ENCODE results near the gene SLC25A22.

The SLC25A22 gene

DNA sequence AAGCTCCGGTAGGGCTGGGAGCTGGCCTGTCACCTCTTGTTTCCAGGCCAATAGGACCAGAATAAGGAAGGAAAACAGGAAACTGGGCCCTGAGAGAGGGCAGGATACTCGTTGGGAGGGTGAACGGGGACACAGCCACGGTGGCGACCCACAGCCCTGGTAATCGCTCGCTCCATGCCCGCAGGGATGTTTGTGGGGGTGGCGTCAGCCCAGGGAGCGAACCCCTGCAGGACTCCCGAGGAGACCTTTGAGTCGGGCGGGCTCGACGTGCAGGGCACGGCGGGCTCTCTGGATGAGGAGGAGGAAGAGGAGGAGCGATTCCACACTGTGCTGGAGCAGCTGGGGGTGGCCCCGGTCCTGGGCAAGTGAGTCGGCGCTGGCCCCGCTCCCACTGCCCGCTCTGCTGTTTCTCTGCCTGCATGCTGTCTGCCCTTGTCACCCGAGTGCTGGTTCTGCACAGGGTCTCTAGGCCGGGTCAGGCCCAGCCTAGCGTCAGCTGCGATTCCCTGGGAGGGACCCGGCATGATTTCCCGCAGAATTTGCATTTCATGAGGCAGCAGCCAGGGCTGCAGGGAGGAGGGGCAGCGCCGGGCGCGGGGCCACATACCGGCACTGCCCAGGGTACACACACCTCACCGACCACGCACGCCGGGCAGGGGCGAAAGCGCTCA lies 31.2 kb upstream of the SLC25A22 start:
- 0 out of 2 replicates have a peak, but pooled peaks have one; percentile 73 for TF ChIP-seq EZH2phosphoT487 (conservative IDR thresholded peaks at IDR 0.05; ENCODE audit: low read length)
- TF ChIP-seq, protein P1, sequence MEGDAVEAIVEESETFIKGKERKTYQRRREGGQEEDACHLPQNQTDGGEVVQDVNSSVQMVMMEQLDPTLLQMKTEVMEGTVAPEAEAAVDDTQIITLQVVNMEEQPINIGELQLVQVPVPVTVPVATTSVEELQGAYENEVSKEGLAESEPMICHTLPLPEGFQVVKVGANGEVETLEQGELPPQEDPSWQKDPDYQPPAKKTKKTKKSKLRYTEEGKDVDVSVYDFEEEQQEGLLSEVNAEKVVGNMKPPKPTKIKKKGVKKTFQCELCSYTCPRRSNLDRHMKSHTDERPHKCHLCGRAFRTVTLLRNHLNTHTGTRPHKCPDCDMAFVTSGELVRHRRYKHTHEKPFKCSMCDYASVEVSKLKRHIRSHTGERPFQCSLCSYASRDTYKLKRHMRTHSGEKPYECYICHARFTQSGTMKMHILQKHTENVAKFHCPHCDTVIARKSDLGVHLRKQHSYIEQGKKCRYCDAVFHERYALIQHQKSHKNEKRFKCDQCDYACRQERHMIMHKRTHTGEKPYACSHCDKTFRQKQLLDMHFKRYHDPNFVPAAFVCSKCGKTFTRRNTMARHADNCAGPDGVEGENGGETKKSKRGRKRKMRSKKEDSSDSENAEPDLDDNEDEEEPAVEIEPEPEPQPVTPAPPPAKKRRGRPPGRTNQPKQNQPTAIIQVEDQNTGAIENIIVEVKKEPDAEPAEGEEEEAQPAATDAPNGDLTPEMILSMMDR (IDR thresholded peaks at IDR 0.05; ENCODE audit: insufficient read depth, low read length, poor library complexity, severe bottlenecking) = no peak
- Histone ChIP-seq H4K20me1 (ENCODE audit: low read depth, low read length) (no peaks in the 10 kb centered on the region), H3K27me3 (ENCODE audit: low read length) (no peaks in the 10 kb centered on the region), H3K4me3 (ENCODE audit: insufficient read depth, low read length, poor library complexity, severe bottlenecking) (no peak overlapping the region), H3K4me2 (ENCODE audit: low read depth, low read length, poor library complexity, severe bottlenecking) (peak overlapping the region; percentile 50), H3K9me3 (ENCODE audit: insufficient read depth, low read length) (no peaks in the 10 kb centered on the region), H3K27ac (ENCODE audit: low read depth, low read length) (no peak overlapping the region), H2AFZ (ENCODE audit: low read depth, low read length, severe bottlenecking) (no peak overlapping the region), H3K9ac (ENCODE audit: low read length) (peak overlapping the region; percentile 1; the same call in 1 of the 2 replicates), H3K36me3 (ENCODE audit: low read length) (no peaks in the 10 kb centered on the region), H3K9me2 (replicated peaks; ENCODE audit: insufficient read depth, low read length) (no peaks in the 10 kb centered on the region), H3F3A (ENCODE audit: insufficient read depth) (no peaks in the 10 kb centered on the region), H3K79me2 (ENCODE audit: insufficient read depth, low read length) (no peaks in the 10 kb centered on the region)

DNA sequence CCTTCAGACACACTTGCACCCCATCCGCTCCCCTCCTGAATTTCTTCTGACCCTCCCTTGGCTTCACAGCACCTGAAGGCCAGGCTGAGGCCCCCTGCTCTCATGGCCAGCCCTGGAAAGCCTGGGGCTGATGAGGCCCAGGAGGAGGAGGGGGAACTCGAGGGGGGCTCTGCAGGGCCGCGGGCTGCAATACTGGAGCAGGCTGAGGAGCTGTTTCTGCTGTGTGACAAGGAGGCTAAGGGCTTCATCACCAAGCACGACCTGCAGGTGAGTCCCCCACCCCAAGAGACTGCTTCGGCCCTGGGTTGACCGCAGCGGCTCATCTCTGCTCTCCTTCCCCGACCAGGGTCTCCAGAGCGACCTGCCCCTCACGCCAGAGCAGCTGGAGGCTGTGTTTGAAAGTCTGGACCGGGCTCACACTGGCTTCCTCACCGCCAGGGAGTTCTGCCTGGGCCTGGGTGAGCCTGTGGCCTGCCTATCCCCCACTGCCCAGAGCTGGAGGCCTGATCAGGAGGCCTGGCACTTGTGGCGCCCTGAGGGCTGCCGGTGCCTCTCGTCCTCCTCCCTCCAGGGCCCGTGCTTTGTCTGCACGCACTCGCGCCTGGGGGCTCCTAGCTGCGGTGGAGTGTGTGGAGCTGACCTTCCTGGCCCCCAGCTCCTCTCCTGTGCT lies 30.6 kb upstream of the SLC25A22 start:
- Histone ChIP-seq H3K4me2 (ENCODE audit: low read depth, low read length, poor library complexity, severe bottlenecking) (no peak overlapping the region), H2AFZ (ENCODE audit: low read depth, low read length, severe bottlenecking) (no peak overlapping the region), H3K9me2 (replicated peaks; ENCODE audit: insufficient read depth, low read length) (no peaks in the 10 kb centered on the region), H3K79me2 (ENCODE audit: insufficient read depth, low read length) (no peaks in the 10 kb centered on the region), H3K27ac (ENCODE audit: low read depth, low read length) (no peak overlapping the region), H3K36me3 (ENCODE audit: low read length) (no peaks in the 10 kb centered on the region), H3K9ac (ENCODE audit: low read length) (no peak overlapping the region), H3K27me3 (ENCODE audit: low read length) (no peaks in the 10 kb centered on the region), H4K20me1 (ENCODE audit: low read depth, low read length) (no peaks in the 10 kb centered on the region), H3K9me3 (ENCODE audit: insufficient read depth, low read length) (no peaks in the 10 kb centered on the region), H3K4me3 (ENCODE audit: insufficient read depth, low read length, poor library complexity, severe bottlenecking) (no peak overlapping the region), H3F3A (ENCODE audit: insufficient read depth) (no peaks in the 10 kb centered on the region)
- TF ChIP-seq, protein P1 (IDR thresholded peaks at IDR 0.05; ENCODE audit: insufficient read depth, low read length, poor library complexity, severe bottlenecking) = no peak
- no peak for TF ChIP-seq EZH2phosphoT487 (conservative IDR thresholded peaks at IDR 0.05; ENCODE audit: low read length)

DNA sequence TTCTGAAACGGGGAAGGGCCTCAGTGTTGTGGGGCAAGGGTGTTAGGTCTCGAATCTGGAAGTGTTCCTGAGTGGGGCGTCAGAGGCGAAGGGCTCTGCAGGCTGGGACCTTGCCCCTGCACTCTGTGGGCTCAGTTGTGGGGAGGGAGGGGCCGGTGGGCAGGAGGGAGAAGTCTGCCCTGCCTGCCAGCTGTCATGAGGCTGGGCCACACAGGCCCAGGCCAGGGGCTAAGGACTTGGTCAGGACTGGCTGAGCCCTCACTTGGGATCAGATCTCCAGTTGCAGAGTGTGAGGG lies 29.8 kb upstream of the SLC25A22 start, which contains the start of gene CRACR2B:
CRACR2B (plus strand) TSS at position 23 of the 296 bp plus-strand sequence. CDS start 689 bp downstream, outside the sequence.
- Histone ChIP-seq H3K9me2 (replicated peaks; ENCODE audit: insufficient read depth, low read length) (no peaks in the 10 kb centered on the region), H3F3A (ENCODE audit: insufficient read depth) (no peaks in the 10 kb centered on the region), H4K20me1 (ENCODE audit: low read depth, low read length) (no peaks in the 10 kb centered on the region), H2AFZ (ENCODE audit: low read depth, low read length, severe bottlenecking) (peak within 1 kb of the TSS; percentile 15), H3K4me2 (ENCODE audit: low read depth, low read length, poor library complexity, severe bottlenecking) (peak within 1 kb of the TSS; percentile 47), H3K79me2 (ENCODE audit: insufficient read depth, low read length) (no peaks in the 10 kb centered on the region), H3K27me3 (ENCODE audit: low read length) (no peaks in the 10 kb centered on the region), H3K9ac (ENCODE audit: low read length) (peak within 1 kb of the TSS; percentile 26), H3K36me3 (ENCODE audit: low read length) (no peaks in the 10 kb centered on the region), H3K4me3 (ENCODE audit: insufficient read depth, low read length, poor library complexity, severe bottlenecking) (peak within 1 kb of the TSS; percentile 36), H3K9me3 (ENCODE audit: insufficient read depth, low read length) (no peaks in the 10 kb centered on the region), H3K27ac (ENCODE audit: low read depth, low read length) (no peak within 1 kb of the TSS)
- TF ChIP-seq EZH2phosphoT487 (conservative IDR thresholded peaks at IDR 0.05; ENCODE audit: low read length) = no peak
- TF ChIP-seq, protein P1 (IDR thresholded peaks at IDR 0.05; ENCODE audit: insufficient read depth, low read length, poor library complexity, severe bottlenecking) = no peak
